ENCODE results near the gene BCL2L1. TPM values are rescaled to one million over a fixed set of nuclear protein-coding genes. Genes with fewer than 3 reads are reported as not detected.

BCL2L1 gene
- total and polyA plus RNA-seq, 2 experiments from 2014 or later = 42.4 to 110 TPM

GRCh38 chr20:31652917-31653396, 69.7 kb downstream of the BCL2L1 start:
- Histone ChIP-seq H4K20me1 (replicated peaks; ENCODE audit: insufficient read depth) (0 out of 2 replicates have a peak, but pooled peaks cover 4% of the 10 kb centered on the region), H3K4me3 (no peak overlapping the region), H3K36me3 (ENCODE audit: insufficient read depth) (no peaks in the 10 kb centered on the region), H2AFZ (no peak overlapping the region), H3K4me1 (ENCODE audit: insufficient read depth) (no peaks in the 10 kb centered on the region), H3K9me2 (ENCODE audit: insufficient read depth) (no peaks in the 10 kb centered on the region), H3K27ac (ENCODE audit: low read depth) (no peak overlapping the region), H3F3A (replicated peaks; ENCODE audit: low read depth) (peaks cover 9% of the 10 kb centered on the region), H3K79me2 (replicated peaks; ENCODE audit: insufficient read depth) (no peaks in the 10 kb centered on the region), H3K27me3 (ENCODE audit: insufficient read depth) (no peaks in the 10 kb centered on the region), H3K4me2 (no peak overlapping the region)
- ATAC-seq (no peak), DNase-seq (ENCODE audit: low spot score) (no peak)
- H3K9me3 Mint-ChIP-seq = no peaks in the 10 kb centered on the region; the same call in 2 of the 3 replicates
- no peak overlapping the region for H3K27ac Mint-ChIP-seq
- TF ChIP-seq POLR2AphosphoS5 (IDR thresholded peaks at IDR 0.05; ENCODE audit: low read depth) (no peak), EZH2phosphoT487 (IDR thresholded peaks at IDR 0.05; ENCODE audit: unreplicated experiment) (no peak), JUNB (IDR thresholded peaks at IDR 0.05; ENCODE audit: unreplicated experiment) (no peak), CREB1 (CRISPR knock-in tag; IDR thresholded peaks at IDR 0.05; ENCODE audit: low read depth) (no peak), STAT1 (IDR thresholded peaks at IDR 0.05; ENCODE audit: unreplicated experiment) (no peak), NANOG (IDR thresholded peaks at IDR 0.05; ENCODE audit: borderline replicate concordance) (no peak), ETS1 (IDR thresholded peaks at IDR 0.05) (no peak), CTCF (conservative IDR thresholded peaks at IDR 0.05; ENCODE audit: low read depth in 2 of 2) (no peak), EZH2 (IDR thresholded peaks at IDR 0.05; ENCODE audit: low read depth, unreplicated experiment) (no peak), ZNF462 (CRISPR knock-in tag; IDR thresholded peaks at IDR 0.05) (no peak), REST (IDR thresholded peaks at IDR 0.05; ENCODE audit: unreplicated experiment) (no peak)
- H3K27me3 Mint-ChIP-seq (ENCODE audit: insufficient read depth, low read depth, poor library complexity) = peaks cover 7% of the 10 kb centered on the region
- H3K36me3 Mint-ChIP-seq (ENCODE audit: low read depth) = no peaks in the 10 kb centered on the region
- H3K4me1 Mint-ChIP-seq = no peaks in the 10 kb centered on the region
- no peak overlapping the region for H3K4me3 Mint-ChIP-seq

All from GM23338 (cell line).